MM.1S (cell line): Measurements from ENCODE around the gene WDR36.

Experiments
- DNase-seq: peaks from one replicate; pipeline ENCODE4 v3.0.0-alpha.2; 2015
- H2AFZ ChIP-seq: fragments of 300-600 bp; sonication (generic); 2 replicates; pipeline ENCODE4 v1.6.0; 2016; ENCODE audit warnings: antibody characterized with exemption, low read length
- H3F3A ChIP-seq: fragments of 300-600 bp; sonication (generic); 2 replicates; pipeline ENCODE4 v1.6.1; 2016; ENCODE audit warnings: mild to moderate bottlenecking, antibody characterized with exemption, low read length, moderate library complexity, mixed read lengths; ENCODE audit not compliant: insufficient read depth
- H3K27ac ChIP-seq: fragments of 300-600 bp; sonication (generic); 2 replicates; pipeline ENCODE4 v1.5.1; 2016; ENCODE audit warnings: mild to moderate bottlenecking, low read length
- H3K27me3 ChIP-seq: fragments of 300-600 bp; sonication (generic); replicated peaks from 2 replicates; pipeline ENCODE4 v1.6.0; 2016; ENCODE audit warnings: low read length; ENCODE audit not compliant: insufficient read depth
- H3K36me3 ChIP-seq: fragments of 300-600 bp; sonication (generic); replicated peaks from 2 replicates; pipeline ENCODE4 v1.6.1; 2016; ENCODE audit warnings: mild to moderate bottlenecking, low read length, mixed read lengths; ENCODE audit not compliant: insufficient read depth
- H3K4me1 ChIP-seq: fragments of 300-600 bp; sonication (generic); 2 replicates; pipeline ENCODE4 v1.6.1; 2016; ENCODE audit warnings: low read length, mixed read lengths
- H3K4me2 ChIP-seq: fragments of 300-600 bp; sonication (generic); 2 replicates; pipeline ENCODE4 v1.6.0; 2016; ENCODE audit warnings: low read depth, low read length
- H3K4me3 ChIP-seq: fragments of 300-600 bp; sonication (generic); 2 replicates; pipeline ENCODE4 v1.5.1; 2016; ENCODE audit warnings: low read length, mixed read lengths
- H3K79me2 ChIP-seq: fragments of 300-600 bp; sonication (generic); 2 replicates; pipeline ENCODE4 v1.6.1; 2016; ENCODE audit warnings: mixed run types, low read length, mixed read lengths
- H3K9ac ChIP-seq: fragments of 300-600 bp; sonication (generic); 2 replicates; pipeline ENCODE4 v1.6.1; 2016; ENCODE audit warnings: low read length, mixed read lengths
- H3K9me2 ChIP-seq: fragments of 300-600 bp; sonication (generic); replicated peaks from 2 replicates; pipeline ENCODE4 v1.6.1; 2016; ENCODE audit warnings: mild to moderate bottlenecking, low read length, mixed read lengths; ENCODE audit not compliant: insufficient read depth
- H3K9me3 ChIP-seq: fragments of 300-600 bp; sonication (generic); replicated peaks from 2 replicates; pipeline ENCODE4 v1.6.1; 2016; ENCODE audit warnings: mild to moderate bottlenecking, low read length, mixed read lengths; ENCODE audit not compliant: insufficient read depth
- H4K20me1 ChIP-seq: fragments of 300-600 bp; sonication (generic); 2 replicates; pipeline ENCODE4 v1.6.1; 2016; ENCODE audit warnings: mild to moderate bottlenecking, low read length, moderate library complexity, mixed read lengths; ENCODE audit not compliant: insufficient read depth
- CTCF ChIP-seq: fragments of 300-600 bp; sonication (generic); IDR thresholded peaks from 2 replicates; pipeline ENCODE4 v1.5.1; 2016; ENCODE audit warnings: antibody characterized with exemption, low read length, mixed read lengths
- EZH2 ChIP-seq: fragments of 300-600 bp; sonication (generic); optimal IDR thresholded peaks from 2 replicates; pipeline ENCODE3; 2017; ENCODE audit warnings: low read depth, mild to moderate bottlenecking, antibody characterized with exemption, low read length, mixed read lengths
- EZH2phosphoT487 ChIP-seq: fragments of 300-600 bp; sonication (generic); IDR thresholded peaks from 2 replicates; pipeline ENCODE4 v1.6.1; 2018; ENCODE audit warnings: antibody characterized with exemption, low read length

WDR36 gene

GRCh38 chr5:111092062-111092853, at the start of gene WDR36:
TSS of gene WDR36 (plus strand) at chr5:111092348. CDS start at chr5:111092457, 109 bp downstream.
- peak within 1 kb of the TSS; percentile 71; the same call in 1 of the 2 replicates for H3K27ac ChIP-seq
- DNase-seq, result peak; percentile 91
- peaks cover 50% of the 10 kb centered on the region for H3K79me2 ChIP-seq
- H3K9me2 ChIP-seq, result no peaks in the 10 kb centered on the region
- peaks cover 9% of the 10 kb centered on the region for H3K4me1 ChIP-seq
- H3K9ac ChIP-seq, result peak within 1 kb of the TSS; percentile 83
- H3K27me3 ChIP-seq, result no peaks in the 10 kb centered on the region
- H3K4me2 ChIP-seq, result peak within 1 kb of the TSS; percentile 61
- peak within 1 kb of the TSS; percentile 93 for H2AFZ ChIP-seq
- H4K20me1 ChIP-seq, result peaks cover 16% of the 10 kb centered on the region
- TF ChIP-seq EZH2phosphoT487 (no peak), EZH2 (no peak), CTCF (no peak)
- no peaks in the 10 kb centered on the region for H3K9me3 ChIP-seq
- H3K36me3 ChIP-seq, result no peaks in the 10 kb centered on the region
- peak within 1 kb of the TSS; percentile 91 for H3K4me3 ChIP-seq
- no peaks in the 10 kb centered on the region for H3F3A ChIP-seq

- H3K36me3 ChIP-seq, result no peaks in the 10 kb centered on the region
- H3K79me2 ChIP-seq, result no peaks in the 10 kb centered on the region
- no peaks in the 10 kb centered on the region for H4K20me1 ChIP-seq
- DNase-seq, result no peak
- no peak overlapping the region for H3K9ac ChIP-seq
- no peak overlapping the region for H3K4me2 ChIP-seq
- no peaks in the 10 kb centered on the region for H3K9me3 ChIP-seq
- no peak for TF ChIP-seq CTCF
- TF ChIP-seq EZH2phosphoT487, result no peak
- no peak for TF ChIP-seq EZH2
- H2AFZ ChIP-seq, result no peak overlapping the region
- no peaks in the 10 kb centered on the region for H3F3A ChIP-seq
- no peaks in the 10 kb centered on the region for H3K9me2 ChIP-seq
- no peak overlapping the region for H3K4me3 ChIP-seq
- no peaks in the 10 kb centered on the region for H3K4me1 ChIP-seq
- H3K27ac ChIP-seq, result no peak overlapping the region
- no peaks in the 10 kb centered on the region for H3K27me3 ChIP-seq
Observed at GRCh38 chr5:111043712-111044506, 48.2 kb upstream of the WDR36 start.

GRCh38 chr5:111058064-111058463, 34.1 kb upstream of the WDR36 start:
- no peak for DNase-seq
- Histone ChIP-seq H3K9ac (no peak overlapping the region), H3K4me1 (no peaks in the 10 kb centered on the region), H3K27ac (no peak overlapping the region), H3K27me3 (no peaks in the 10 kb centered on the region), H2AFZ (no peak overlapping the region), H4K20me1 (no peaks in the 10 kb centered on the region), H3K4me3 (no peak overlapping the region), H3K79me2 (no peaks in the 10 kb centered on the region), H3K9me2 (no peaks in the 10 kb centered on the region), H3F3A (no peaks in the 10 kb centered on the region), H3K4me2 (no peak overlapping the region), H3K36me3 (no peaks in the 10 kb centered on the region), H3K9me3 (no peaks in the 10 kb centered on the region)
- TF ChIP-seq EZH2 (no peak), CTCF (no peak), EZH2phosphoT487 (no peak)
